ENCODE measurements around the gene RCAN2. TPM values are rescaled to one million over a fixed set of nuclear protein-coding genes. Genes with fewer than 3 reads are reported as not detected.
A peak's percentile ranks its signal among the peaks of the same experiment; 100 is the strongest.

RCAN2 gene
- not detected in 2 replicates for total RNA-seq
- total RNA-seq (2013): 0.09 TPM
- not detected in 2 replicates for polyA plus RNA-seq
- polyA minus RNA-seq: not detected in 2 replicates

- Histone ChIP-seq H3K27me3 (replicated peaks in 1 of 4; ENCODE audit: control extremely low read depth in 1 of 4, control insufficient read depth in 3 of 4, insufficient read depth in 4 of 4, low read length in 3 of 4) (peaks cover 0 to 38% (median 31%) of the 10 kb centered on the region in 4 experiments), H3K9ac (ENCODE audit: low read length) (peak within 1 kb of the TSS; percentile 74), H3K79me2 (ENCODE audit: control insufficient read depth, insufficient read depth, low read length) (no peaks in the 10 kb centered on the region), H3K36me3 (replicated peaks in 1 of 2; ENCODE audit: control extremely low read depth in 1 of 2, control insufficient read depth in 1 of 2, extremely low read depth in 1 of 2, insufficient read depth in 2 of 2, low read length in 1 of 2) (no peaks in the 10 kb centered on the region), H3K27ac (ENCODE audit: low read length in 2 of 2) (no peak within 1 kb of the TSS), H3K4me1 (ENCODE audit: control insufficient read depth in 2 of 2, insufficient read depth in 2 of 2, low read length in 2 of 2) (peaks cover 8 to 14% of the 10 kb centered on the region in 2 donors), H2AFZ (ENCODE audit: insufficient read depth, low read depth, low read length, poor library complexity, severe bottlenecking) (peak within 1 kb of the TSS; percentile 81), H4K20me1 (ENCODE audit: control insufficient read depth, insufficient read depth, low read length, poor library complexity, severe bottlenecking) (no peaks in the 10 kb centered on the region), H3K9me3 (ENCODE audit: control extremely low read depth in 1 of 3, control insufficient read depth in 2 of 3, insufficient read depth in 1 of 3, low read length in 2 of 3) (peaks cover 0 to 1% (median 0%) of the 10 kb centered on the region in 3 donors), H3K4me3 (ENCODE audit: control extremely low read depth in 1 of 5, extremely low read depth in 1 of 5, insufficient read depth in 1 of 5, low read depth in 2 of 5, low read length in 4 of 5) (peak within 1 kb of the TSS; percentile 11 to 77 (median 60)), H3K4me2 (replicated peaks; ENCODE audit: low read depth, low read length, poor library complexity, severe bottlenecking) (peak within 1 kb of the TSS; percentile 99)
- CTCF ChIA-PET: no interaction called here
- Mint-ChIP-seq H3K4me3 (peak within 1 kb of the TSS; percentile 66), H3K9me3 (ENCODE audit: insufficient read depth) (no peaks in the 10 kb centered on the region), H3K4me1 (peaks cover 11% of the 10 kb centered on the region), H3K27me3 (peaks cover 71% of the 10 kb centered on the region), H3K27ac (no peak within 1 kb of the TSS)
- no peak for TF ChIP-seq CTCF (IDR thresholded peaks at IDR 0.05)
- TF ChIP-seq EZH2 (IDR thresholded peaks at IDR 0.05; ENCODE audit: borderline replicate concordance, insufficient read depth, low read depth, low read length, poor library complexity, severe bottlenecking): no peak
- DNase-seq: peak; percentile 50
- WGBS (ENCODE audit: insufficient coverage): under 1% methylated on average over 51 of the region's 51 CpGs
- intact Hi-C loops (cut with micrococcal nuclease): loop anchor here (2.0 to 10.0 kb wide), 2 partner anchors 270 to 396 kb away; no protein-coding TSS in a partner anchor
- ATAC-seq (ENCODE audit: low read depth): peak; percentile 69
- POLR2A ChIA-PET: no interaction called here
Observed at GRCh38 chr6:46491201-46491627, at the start of gene RCAN2. RCAN2 (minus strand) TSS chr6:46491449.

GRCh38 chr6:46539866-46540265, 48.6 kb upstream of the RCAN2 start:
- no peaks in the 10 kb centered on the region for H3K4me1 Mint-ChIP-seq
- H3K9me3 ChIP-seq (ENCODE audit: control extremely low read depth in 1 of 3, control insufficient read depth in 2 of 3, insufficient read depth in 1 of 3, low read length in 2 of 3): peaks cover 0 to 3% (median 2%) of the 10 kb centered on the region in 3 donors
- H3K79me2 ChIP-seq (ENCODE audit: control insufficient read depth, insufficient read depth, low read length): no peaks in the 10 kb centered on the region
- no peak for TF ChIP-seq CTCF (IDR thresholded peaks at IDR 0.05)
- no peak for TF ChIP-seq EZH2 (IDR thresholded peaks at IDR 0.05; ENCODE audit: borderline replicate concordance, insufficient read depth, low read depth, low read length, poor library complexity, severe bottlenecking)
- H3K4me3 ChIP-seq (ENCODE audit: control extremely low read depth in 1 of 5, extremely low read depth in 1 of 5, insufficient read depth in 1 of 5, low read depth in 2 of 5, low read length in 4 of 5): no peak overlapping the region
- DNase-seq (no peak), ATAC-seq (ENCODE audit: low read depth) (no peak)
- no peak overlapping the region for H3K4me2 ChIP-seq (replicated peaks; ENCODE audit: low read depth, low read length, poor library complexity, severe bottlenecking)
- no peaks in the 10 kb centered on the region for H3K36me3 ChIP-seq (replicated peaks in 1 of 2; ENCODE audit: control extremely low read depth in 1 of 2, control insufficient read depth in 1 of 2, extremely low read depth in 1 of 2, insufficient read depth in 2 of 2, low read length in 1 of 2)
- no peaks in the 10 kb centered on the region for H4K20me1 ChIP-seq (ENCODE audit: control insufficient read depth, insufficient read depth, low read length, poor library complexity, severe bottlenecking)
- peaks cover 0 to 3% (median 0%) of the 10 kb centered on the region in 4 experiments for H3K27me3 ChIP-seq (replicated peaks in 1 of 4; ENCODE audit: control extremely low read depth in 1 of 4, control insufficient read depth in 3 of 4, insufficient read depth in 4 of 4, low read length in 3 of 4)
- no peak overlapping the region for H2AFZ ChIP-seq (ENCODE audit: insufficient read depth, low read depth, low read length, poor library complexity, severe bottlenecking)
- H3K4me3 Mint-ChIP-seq: no peak overlapping the region
- no peak overlapping the region for H3K27ac Mint-ChIP-seq
- CTCF ChIA-PET: interaction anchor here (1.4 kb wide), 1 partner anchor 10 kb away, joined by 3 read pairs; no protein-coding TSS in a partner anchor
- intact Hi-C loops (cut with micrococcal nuclease): no loop called here
- H3K27me3 Mint-ChIP-seq: peaks cover 6% of the 10 kb centered on the region
- H3K9ac ChIP-seq (ENCODE audit: low read length): no peak overlapping the region
- no peak overlapping the region for H3K27ac ChIP-seq (ENCODE audit: low read length in 2 of 2)
- peaks cover 11% of the 10 kb centered on the region for H3K9me3 Mint-ChIP-seq (ENCODE audit: insufficient read depth)
- POLR2A ChIA-PET: no interaction called here
- no CpG with 5 or more reads among the region's 2 CpGs for WGBS (ENCODE audit: insufficient coverage)
- no peaks in the 10 kb centered on the region for H3K4me1 ChIP-seq (ENCODE audit: control insufficient read depth in 2 of 2, insufficient read depth in 2 of 2, low read length in 2 of 2)

Measured in B cell (primary cell).